Measurements from ENCODE around the gene HYCC1.
"Not testable (repeated sequence)": the region's sequence is repeated elsewhere in the genome, so short reads cannot be mapped to it uniquely, and the experiment has no call there.

Gene HYCC1

DNA sequence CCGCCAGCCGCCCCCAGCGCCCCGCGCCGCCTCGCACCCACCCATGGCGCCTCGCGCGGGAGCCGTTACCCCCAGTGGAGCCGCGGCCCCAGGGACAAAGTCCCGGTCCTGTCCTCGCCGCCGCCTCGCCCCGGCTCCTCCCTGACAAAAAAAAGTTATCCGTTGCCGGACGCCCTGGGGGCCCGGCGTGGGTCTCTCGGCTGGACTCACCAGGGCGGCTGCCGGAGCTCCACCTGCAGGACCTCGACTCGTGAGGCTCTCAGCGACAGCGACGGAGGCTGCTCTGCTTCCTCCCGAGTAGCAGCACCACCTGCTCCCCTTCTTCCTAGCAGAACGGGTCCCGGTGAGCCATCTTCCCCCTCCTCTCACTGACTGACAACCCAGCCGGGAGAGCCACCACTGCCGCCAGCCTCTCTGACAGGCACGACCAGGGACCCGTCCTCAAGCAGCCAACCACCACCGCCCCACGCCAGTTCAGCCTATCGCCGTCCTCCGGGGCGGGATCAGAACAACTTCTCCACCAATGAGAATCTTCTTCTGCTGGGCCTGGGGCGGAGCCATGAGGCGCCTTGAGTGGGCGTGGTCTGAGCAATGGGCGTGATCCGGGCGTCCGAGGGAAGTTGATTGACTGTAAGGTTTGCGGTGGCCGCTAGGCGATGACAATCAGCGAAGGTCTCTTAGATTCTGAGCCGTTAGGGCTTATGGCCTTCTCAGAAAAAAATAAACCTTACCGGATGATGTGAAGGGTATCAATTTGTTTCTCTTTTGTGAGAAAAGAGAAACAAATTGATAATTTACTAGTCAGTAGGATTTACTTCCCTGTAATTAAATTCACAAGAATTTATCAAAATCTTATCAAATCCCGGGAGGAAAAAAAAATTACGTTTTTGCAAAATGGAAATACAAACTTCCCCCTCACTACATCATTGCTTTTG lies at the start of gene HYCC1:
TSS of gene HYCC1 (minus strand) at position 416 of the 935 bp plus-strand sequence. CDS start 23,019 bp downstream, outside the sequence.
- peak; percentile 99 for DNase-seq

DNA sequence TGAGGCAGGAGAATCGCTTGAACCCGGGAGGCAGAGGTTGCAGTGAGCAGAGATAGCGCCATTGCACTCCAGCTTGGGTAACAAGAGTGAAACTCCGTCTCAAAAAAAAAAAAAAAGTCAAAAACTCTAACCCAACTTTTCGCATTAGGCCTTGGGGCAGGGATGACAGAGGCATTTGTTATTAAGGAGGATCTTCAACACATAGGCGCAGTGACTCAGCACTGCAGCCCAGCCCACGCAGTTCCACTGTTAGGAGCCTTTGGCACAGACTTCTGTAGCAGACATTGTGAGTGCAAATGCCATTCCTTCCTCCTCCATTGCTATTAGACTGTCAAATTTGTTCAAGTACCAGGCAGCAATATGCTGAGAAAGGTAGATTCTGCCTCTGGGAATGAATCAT lies 48.5 kb upstream of the HYCC1 start:
- no peak for DNase-seq

DNA sequence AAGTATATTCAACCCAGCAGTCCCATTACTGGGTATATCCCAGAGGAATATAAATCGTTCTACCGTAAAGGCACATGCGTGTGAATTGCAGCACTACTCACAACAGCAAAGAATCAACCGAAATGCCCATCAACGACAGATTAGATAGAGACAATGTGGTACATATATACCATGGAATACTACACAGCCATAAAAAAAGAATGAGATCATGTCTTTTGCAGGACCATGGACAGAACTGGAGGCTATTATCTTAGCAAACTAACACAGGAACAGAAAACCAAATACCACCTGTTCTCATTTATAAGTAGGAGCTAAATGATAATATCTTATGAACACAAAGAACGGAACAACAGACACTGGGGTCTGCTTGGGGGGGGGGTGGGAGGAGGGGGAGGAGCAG lies 47.4 kb upstream of the HYCC1 start:
- DNase-seq, result no peak

DNA sequence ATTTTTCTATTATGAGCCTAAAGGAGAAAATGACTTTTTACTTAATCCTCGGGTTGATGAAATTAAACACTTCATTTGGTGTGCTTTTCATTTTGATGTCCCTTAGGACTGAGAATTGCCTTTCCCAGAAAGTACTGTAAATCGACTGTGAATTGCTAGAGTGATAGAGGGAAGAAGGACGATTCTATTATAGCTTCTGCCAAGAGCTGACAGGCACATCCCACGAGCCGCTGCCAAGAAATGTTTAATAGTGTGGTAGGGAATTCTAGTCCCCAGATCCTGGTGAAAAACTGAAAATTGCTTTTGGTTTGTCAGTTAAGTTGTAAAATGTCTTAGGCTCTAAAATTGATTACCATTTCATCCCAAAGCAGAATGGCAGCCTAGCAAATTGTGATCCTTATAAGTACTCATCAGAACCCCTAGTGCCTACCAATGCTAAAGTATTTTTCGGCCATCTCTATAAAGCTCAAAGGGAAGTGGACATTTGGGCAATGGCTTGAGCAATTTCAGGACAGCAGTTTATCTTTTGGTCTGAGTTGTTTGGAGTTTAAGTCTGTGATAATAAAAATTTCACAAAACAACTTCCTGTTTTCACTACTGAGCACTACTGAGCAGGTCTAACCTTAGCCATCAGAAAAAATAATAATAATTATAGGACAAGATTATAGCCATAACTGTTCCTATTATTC lies 44.6 kb upstream of the HYCC1 start:
- no peak for DNase-seq

GRCh38 chr7:23055582-23056178 lies 41.8 kb upstream of the HYCC1 start:
- peak; percentile 61 for DNase-seq

DNA sequence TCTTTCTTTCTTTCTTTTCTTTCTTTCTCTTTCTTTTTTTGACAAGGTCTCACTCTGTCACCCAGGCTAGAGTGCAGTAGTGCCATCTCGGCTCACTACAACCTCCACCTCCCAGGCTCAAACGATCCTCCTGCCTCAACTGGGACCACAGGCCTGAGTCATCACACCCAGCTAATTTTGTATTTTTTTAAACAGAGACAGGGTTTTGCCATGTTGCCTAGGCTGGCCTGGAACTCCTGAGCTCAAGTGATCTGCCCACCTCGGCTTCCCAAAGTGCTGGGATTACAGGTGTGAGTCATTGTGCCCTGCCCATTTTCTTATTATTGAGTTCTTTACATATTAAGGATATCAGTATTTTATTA lies 37.2 kb upstream of the HYCC1 start:
- not testable (repeated sequence) for DNase-seq

GRCh38 chr7:23046336-23046735 lies 32.4 kb upstream of the HYCC1 start:
- not testable (repeated sequence) for DNase-seq

- DNase-seq, result not testable (repeated sequence)
Measured at GRCh38 chr7:23045086-23045485, 31.2 kb upstream of the HYCC1 start.

DNA sequence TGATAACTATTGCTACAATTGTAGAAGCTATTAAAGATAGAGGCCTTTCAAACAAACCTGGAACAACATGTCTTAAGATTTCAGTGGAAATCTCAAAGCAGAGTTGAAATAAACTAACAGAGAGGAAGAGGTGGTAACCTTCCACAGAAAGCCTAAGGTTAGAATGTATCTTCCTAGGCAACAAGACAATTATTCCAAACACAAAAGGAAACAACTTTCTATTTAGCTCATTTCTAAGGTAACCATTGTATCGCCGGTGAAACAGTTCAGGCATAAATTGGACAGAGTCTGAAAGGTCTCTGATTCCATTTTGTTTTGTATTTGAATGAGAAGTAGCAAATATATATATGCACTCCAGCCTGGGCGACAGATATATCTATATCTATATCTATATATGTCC lies 30.7 kb upstream of the HYCC1 start:
- DNase-seq, result no peak

DNA sequence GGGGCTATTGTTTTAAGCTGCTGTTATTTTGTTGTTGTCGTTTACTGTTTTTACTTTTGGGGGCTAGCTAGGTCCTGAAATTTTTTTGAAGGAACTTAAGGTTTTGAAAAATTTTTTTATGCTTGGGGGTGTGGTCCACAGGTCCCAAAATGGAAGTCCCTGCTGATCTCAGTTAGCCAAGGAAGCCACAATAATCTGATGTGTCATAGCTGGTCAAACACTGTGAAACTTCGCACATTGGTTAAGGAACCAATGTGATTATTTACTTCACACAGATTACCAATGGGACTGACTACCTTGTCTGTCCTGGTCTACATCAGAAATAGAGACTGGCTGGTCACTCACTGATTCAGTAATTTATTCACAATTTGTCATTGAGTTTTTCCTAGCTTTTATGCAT lies 29.5 kb upstream of the HYCC1 start:
- no peak for DNase-seq

DNA sequence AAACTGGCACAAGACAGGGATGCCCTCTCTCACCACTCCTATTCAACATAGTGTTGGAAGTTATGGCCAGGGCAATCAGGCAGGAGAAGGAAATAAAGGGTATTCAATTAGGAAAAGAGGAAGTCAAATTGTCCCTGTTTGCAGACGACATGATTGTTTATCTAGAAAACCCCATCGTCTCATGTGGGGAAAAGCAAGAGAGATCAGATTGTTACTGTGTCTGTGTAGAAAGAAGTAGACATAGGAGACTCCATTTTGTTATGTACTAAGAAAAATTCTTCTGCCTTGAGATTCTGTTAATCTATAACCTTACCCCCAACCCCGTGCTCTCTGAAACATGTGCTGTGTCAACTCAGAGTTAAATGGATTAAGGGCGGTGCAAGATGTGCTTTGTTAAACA lies 25.7 kb upstream of the HYCC1 start:
- DNase-seq, result not testable (repeated sequence)

DNA sequence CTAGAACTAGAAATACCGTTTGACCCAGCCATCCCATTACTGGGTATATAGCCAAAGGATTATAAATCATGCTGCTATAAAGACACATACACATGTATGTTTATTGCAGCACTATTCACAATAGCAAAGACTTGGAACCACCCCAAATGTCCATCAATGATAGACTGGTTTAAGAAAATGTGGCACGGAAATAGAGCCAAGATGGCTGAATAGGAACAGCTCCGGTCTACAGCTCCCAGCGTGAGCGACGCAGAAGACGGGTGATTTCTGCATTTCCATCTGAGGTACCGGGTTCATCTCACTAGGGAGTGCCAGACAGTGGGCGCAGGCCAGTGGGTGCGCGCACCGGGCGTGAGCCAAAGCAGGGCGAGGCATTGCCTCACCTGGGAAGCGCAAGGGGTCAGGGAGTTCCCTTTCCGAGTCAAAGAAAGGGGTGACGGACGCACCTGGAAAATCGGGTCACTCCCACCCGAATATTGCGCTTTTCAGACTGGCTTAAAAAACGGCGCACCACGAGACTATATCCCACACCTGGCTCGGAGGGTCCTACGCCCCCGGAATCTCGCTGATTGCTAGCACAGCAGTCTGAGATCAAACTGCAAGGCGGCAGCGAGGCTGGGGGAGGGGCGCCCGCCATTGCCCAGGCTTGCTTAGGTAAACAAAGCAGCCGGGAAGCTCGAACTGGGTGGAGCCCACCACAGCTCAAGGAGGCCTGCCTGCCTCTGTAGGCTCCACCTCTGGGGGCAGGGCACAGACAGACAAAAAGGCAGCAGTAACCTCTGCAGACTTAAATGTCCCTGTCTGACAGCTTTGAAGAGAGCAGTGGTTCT lies 21.8 kb upstream of the HYCC1 start:
- not testable (repeated sequence) for DNase-seq

DNA sequence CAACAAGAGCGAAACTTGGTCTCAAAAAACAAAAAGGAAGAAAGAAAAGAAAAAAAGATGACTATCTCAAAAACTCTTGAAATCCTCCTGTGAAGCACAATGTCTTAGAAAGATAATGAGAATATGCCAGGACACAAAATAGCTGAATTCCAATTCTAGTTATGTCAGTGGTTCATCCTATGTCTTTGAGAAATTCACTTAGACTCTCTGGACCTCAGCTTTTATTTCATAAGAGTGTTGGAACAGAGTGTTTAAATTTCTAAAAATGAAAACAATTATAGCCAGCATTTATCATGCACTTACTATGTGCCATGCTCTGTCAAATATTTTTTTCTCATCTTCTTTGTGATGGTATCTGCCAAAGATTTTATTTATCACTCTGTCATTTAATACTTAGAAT lies 13.3 kb upstream of the HYCC1 start:
- DNase-seq, result no peak

DNA sequence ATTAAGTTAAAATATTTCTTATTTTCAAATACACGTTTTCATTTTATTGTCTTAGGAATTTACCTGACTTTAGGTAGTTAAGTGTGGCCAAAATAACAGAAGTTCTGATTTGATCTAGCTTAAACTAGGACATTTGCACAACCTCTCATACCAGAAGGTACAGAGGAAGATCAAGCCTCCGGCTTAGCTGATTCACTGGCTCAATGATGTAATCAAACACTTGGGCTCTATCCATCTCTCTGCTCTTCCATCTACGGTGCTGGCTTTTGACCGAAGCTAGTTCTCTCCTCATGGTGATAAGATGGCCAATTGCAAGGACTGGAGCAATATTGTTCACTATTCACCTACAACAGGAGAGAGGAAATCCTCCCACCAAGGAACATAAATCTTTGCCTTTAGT lies 12.2 kb upstream of the HYCC1 start:
- no peak for DNase-seq

- DNase-seq, result no peak
Measured at GRCh38 chr7:23024454-23024853, 10.5 kb upstream of the HYCC1 start.

DNA sequence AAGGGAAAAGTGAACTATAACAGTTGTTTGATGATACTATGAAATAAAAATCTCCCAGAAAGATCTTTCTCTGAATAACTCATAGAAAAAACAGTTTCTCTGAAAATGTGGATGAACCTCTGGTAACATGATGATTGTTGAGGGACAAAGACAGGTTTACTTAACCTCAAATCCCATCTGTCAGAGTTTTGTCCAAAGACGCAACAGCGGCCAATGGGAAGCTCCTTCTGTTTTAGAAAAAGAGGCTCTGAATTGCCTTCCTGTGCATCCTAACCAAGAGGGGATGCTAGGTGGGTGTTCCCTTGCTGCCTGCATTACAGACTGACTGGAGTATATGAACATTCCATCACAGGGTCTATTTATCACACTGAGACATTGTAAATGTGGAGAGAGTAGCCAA lies 8.9 kb upstream of the HYCC1 start:
- DNase-seq, result no peak

DNA sequence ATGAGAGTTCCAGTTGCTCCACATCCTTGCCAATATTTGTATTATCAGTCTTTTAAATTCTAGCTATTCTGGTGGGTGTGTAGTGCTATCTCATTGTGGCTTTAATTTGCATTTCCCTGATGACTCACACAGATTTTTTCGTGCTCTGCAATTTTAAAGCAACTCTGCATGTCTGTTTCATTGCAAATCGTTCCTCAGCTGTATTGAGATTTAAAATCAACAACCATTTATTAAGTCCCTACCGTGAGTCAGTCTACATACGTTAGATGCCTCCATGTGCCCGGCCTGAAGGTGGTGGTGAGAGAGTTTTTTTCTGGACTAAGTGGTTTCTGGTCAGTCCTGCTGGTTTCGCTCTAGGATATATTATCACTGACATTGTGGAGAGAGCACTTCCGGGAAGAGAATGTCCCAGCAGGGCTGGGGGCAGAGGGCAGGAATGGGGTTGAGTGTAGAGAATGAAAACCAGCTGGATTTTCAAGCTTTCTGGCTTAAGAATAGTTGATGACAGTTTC lies 8.4 kb upstream of the HYCC1 start:
- no peak for DNase-seq

DNA sequence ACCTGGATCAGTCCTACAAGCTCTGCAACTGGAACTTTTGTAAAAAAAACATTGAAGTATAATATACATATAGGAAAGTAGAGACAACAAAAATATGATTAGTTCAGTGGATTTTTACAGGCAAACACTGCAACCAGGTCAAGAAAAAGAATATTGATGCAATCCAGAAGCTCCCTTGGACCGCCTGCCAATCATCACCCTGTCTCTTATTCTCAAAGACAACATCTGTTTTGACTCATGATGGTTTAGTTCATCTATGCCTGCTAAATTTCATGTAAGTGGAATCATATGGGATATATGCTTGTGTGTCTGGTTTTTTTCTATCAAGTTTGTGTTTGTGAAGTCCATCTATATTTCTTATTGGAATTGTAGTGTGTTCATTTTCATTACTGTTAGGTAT lies 7.7 kb upstream of the HYCC1 start:
- DNase-seq, result no peak

DNA sequence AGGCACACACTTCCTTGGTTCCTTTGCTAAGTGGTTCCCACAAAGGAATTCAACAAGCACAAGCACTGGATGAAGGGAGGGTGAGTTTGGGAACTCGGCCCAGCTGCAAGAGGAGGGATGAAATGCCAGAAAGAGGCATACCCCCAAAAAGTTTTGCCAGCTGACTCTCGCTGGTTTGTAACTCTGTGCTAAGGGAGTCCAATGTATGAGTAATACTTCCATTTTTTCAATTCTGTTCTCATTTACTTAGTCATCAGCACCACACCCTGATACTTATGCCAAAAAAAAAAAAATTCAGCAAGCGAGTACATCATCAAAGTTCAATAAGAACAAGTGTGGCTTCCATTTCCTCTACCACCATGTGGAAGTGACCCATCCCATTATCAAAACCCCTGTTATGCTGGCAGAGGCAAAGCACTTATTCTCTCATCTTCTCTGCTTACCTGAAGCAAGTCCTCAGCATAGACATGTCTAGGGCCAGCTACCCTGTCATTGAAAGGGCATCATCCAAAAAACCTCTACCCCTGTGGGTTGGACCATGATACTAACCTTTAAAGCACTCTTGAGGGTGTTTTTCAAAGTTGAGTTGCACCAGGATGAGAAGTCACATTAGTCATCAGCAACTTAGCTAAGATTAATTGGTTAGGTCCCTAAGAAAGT lies 6.9 kb upstream of the HYCC1 start:
- DNase-seq, result no peak

GRCh38 chr7:23018750-23019149 lies 4.8 kb upstream of the HYCC1 start:
- DNase-seq, result peak; percentile 41

- no peak for DNase-seq
Measured at GRCh38 chr7:23017309-23017708, 3.4 kb upstream of the HYCC1 start.

Data from SHP77 treated with DMSO at 0.1 percent for 48 hours (cell line).